Neural crest cell (in vitro differentiated cells): ENCODE measurements around the gene PPP1R13B. TPM values are rescaled to one million over a fixed set of nuclear protein-coding genes. Genes with fewer than 3 reads are reported as not detected.

Source experiments
- DNase-seq: peaks from one replicate; pipeline ENCODE4 v3.0.0; 2021; ENCODE audit warnings: low read depth, mixed read lengths, low spot score
- H3K27ac Mint-ChIP-seq: one replicate; pipeline ENCODE4 v1.8.0; 2021; ENCODE audit warnings: mild to moderate bottlenecking, mixed read lengths; ENCODE audit not compliant: unreplicated experiment
- H3K27me3 Mint-ChIP-seq: 2 replicates; pipeline ENCODE4 v1.8.0; 2021; ENCODE audit warnings: low read depth, mild to moderate bottlenecking, mixed read lengths
- H3K36me3 Mint-ChIP-seq: 2 replicates; pipeline ENCODE4 v1.8.0; 2021; ENCODE audit warnings: low read depth, mild to moderate bottlenecking, mixed read lengths
- H3K4me1 Mint-ChIP-seq: 2 replicates; pipeline ENCODE4 v1.8.0; 2021; ENCODE audit warnings: mixed read lengths
- H3K4me3 Mint-ChIP-seq: one replicate; pipeline ENCODE4 v1.8.0; 2021; ENCODE audit warnings: mild to moderate bottlenecking, mixed read lengths
- H3K9me3 Mint-ChIP-seq: 2 replicates; pipeline ENCODE4 v1.8.0; 2021; ENCODE audit warnings: mixed read lengths
- CTCF ChIP-seq: fragments of 200-600 bp; sonication (generic); conservative IDR thresholded peaks from 2 replicates; pipeline ENCODE4 v1.5.0; 2021; ENCODE audit warnings: antibody characterized with exemption, mild to moderate bottlenecking
- total RNA-seq: library from RNA; stranded (reverse); gene quantifications from 2 replicates; pipeline ENCODE4 v1.2.1, GENCODE V29; 2021

PPP1R13B gene
- total RNA-seq, 1 donor from 2014 or later, result 6.8 TPM

DNA sequence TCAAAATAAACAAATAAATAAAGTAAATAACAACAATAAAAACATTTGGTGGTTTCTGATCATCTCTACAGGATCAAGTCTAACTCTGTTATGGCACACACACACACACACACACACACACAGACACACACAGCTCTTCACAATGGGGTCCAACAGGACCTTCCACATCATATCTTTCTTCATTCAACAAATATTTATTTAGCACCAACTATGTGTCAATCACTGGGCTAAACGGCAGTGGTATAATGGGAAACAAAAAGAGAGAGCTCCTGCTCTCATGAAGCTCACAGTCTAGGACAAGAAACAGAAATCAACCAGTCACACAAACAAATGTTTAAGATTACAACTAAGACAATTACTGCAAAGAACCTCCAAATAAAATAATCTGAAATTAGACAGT, 9.3 kb downstream of the PPP1R13B start:
- TF ChIP-seq CTCF, result no peak
- Mint-ChIP-seq H3K9me3 (no peaks in the 10 kb centered on the region), H3K4me3 (no peak overlapping the region), H3K4me1 (no peaks in the 10 kb centered on the region), H3K27me3 (peaks cover 5% of the 10 kb centered on the region), H3K36me3 (no peaks in the 10 kb centered on the region), H3K27ac (no peak overlapping the region)
- DNase-seq, result no peak

DNA sequence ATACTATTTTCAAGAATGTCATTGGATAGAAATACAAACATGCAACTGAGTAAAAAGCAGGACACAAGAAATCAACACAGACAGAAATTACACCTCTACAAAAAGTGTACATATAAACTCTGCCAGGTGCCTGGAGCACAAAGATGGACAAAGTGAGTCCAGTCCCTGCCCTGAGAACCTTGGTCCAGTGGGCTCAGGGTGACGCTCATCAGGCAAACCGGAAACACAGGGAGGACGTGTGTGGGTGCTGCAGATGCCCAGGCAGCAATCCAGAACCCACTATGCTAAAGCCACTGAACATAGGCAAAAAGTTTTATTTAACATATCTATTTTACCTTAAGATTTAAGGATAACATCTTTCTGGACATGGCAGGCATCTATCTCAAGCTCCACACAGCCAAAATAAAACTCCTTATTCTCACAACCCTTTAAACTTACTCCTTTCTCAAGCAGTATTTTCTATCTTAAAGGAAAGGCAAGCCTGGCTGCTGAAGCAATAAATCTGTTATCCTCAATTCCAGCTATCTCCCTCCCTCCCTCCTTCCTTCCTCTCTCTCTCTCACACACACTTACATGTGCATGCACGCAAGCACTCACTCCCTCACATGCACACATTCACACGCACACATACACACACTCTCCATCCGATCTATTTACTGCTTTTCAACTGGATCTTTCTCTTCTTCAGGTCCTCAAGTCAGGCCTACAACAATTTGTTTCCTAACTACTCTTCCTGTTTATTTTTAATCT, 10.2 kb downstream of the PPP1R13B start:
- DNase-seq, result no peak
- Mint-ChIP-seq H3K9me3 (no peaks in the 10 kb centered on the region), H3K27ac (no peak overlapping the region), H3K27me3 (no peaks in the 10 kb centered on the region), H3K4me1 (no peaks in the 10 kb centered on the region), H3K36me3 (no peaks in the 10 kb centered on the region), H3K4me3 (no peak overlapping the region)
- no peak for TF ChIP-seq CTCF

DNA sequence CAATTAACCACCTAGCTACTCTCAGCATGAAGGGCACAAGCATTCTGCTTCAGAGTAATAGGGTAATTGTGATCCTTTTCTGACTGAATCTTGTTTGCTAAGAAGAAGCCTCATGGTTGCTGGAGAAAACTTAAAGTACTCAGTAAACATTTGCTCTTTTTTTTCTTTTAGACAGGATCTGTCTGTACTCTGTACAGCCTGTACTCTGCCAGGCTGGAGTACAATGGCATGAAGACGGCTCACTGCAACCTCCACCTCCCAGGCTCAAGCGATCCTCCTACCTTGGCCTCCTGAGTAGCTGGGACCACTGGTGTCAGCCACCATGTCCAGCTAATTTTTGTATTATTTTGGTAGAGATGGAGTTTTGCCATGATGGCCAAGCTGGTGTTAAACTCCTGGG, 12.4 kb downstream of the PPP1R13B start:
- no peak for TF ChIP-seq CTCF

DNA sequence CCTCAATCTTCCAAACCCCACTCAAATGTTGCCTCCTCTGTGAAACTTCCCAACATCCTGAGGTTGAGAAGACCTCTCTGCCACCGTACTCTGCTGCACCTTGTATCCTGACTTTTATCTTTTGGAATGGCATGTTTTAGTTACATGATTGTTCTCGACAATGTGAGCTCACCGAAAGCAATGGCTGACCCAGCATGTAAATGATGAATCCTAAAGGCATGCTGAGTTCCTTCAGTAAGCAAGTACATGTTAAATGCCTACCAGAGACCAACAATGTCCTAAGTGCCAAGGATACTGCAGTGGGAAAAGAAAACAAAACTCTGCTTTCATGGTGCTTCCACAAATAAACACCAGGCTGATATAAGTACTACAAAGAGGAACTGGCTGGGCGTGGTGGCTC, 13.7 kb downstream of the PPP1R13B start:
- DNase-seq, result no peak
- no peak overlapping the region for H3K27ac Mint-ChIP-seq
- no peaks in the 10 kb centered on the region for H3K27me3 Mint-ChIP-seq
- no peak for TF ChIP-seq CTCF
- no peaks in the 10 kb centered on the region for H3K4me1 Mint-ChIP-seq
- H3K4me3 Mint-ChIP-seq, result no peak overlapping the region
- H3K9me3 Mint-ChIP-seq, result no peaks in the 10 kb centered on the region
- no peaks in the 10 kb centered on the region for H3K36me3 Mint-ChIP-seq

More for the DNA sequence above, 12.4 kb downstream of the PPP1R13B start:
- no peak overlapping the region for H3K4me3 Mint-ChIP-seq
- no peaks in the 10 kb centered on the region for H3K27me3 Mint-ChIP-seq
- no peaks in the 10 kb centered on the region for H3K9me3 Mint-ChIP-seq
- no peaks in the 10 kb centered on the region for H3K36me3 Mint-ChIP-seq
- DNase-seq, result no peak
- H3K27ac Mint-ChIP-seq, result no peak overlapping the region
- no peaks in the 10 kb centered on the region for H3K4me1 Mint-ChIP-seq

- no peaks in the 10 kb centered on the region for H3K27me3 Mint-ChIP-seq
- no peaks in the 10 kb centered on the region for H3K9me3 Mint-ChIP-seq
- no peak for DNase-seq
- no peaks in the 10 kb centered on the region for H3K4me1 Mint-ChIP-seq
- H3K4me3 Mint-ChIP-seq, result no peak overlapping the region
- no peak overlapping the region for H3K27ac Mint-ChIP-seq
- no peaks in the 10 kb centered on the region for H3K36me3 Mint-ChIP-seq
- no peak for TF ChIP-seq CTCF
These were observed 15.3 kb downstream of the PPP1R13B start for GRCh38 chr14:103832046-103832445.
